ENCODE measurements around the gene RHOF.
"Not testable (repeated sequence)": the region's sequence is repeated elsewhere in the genome, so short reads cannot be mapped to it uniquely, and the experiment has no call there.

Gene RHOF

GRCh38 chr12:121773011-121773777 is 20.3 kb downstream of the RHOF start:
- peak; percentile 59 for DNase-seq

- no peak for DNase-seq
These were observed 22.5 kb downstream of the RHOF start for GRCh38 chr12:121770813-121771625.

- no peak for DNase-seq
These were observed 23.1 kb downstream of the RHOF start for GRCh38 chr12:121770388-121770787.

GRCh38 chr12:121769831-121770301 is 23.6 kb downstream of the RHOF start:
- DNase-seq: no peak

GRCh38 chr12:121769297-121769830 is 24.1 kb downstream of the RHOF start:
- DNase-seq: no peak

- peak; percentile 76 for DNase-seq
These were observed 25.9 kb downstream of the RHOF start for GRCh38 chr12:121767525-121768016.

- DNase-seq: peak; percentile 20
These were observed 27.0 kb downstream of the RHOF start for GRCh38 chr12:121766290-121767039.

GRCh38 chr12:121765573-121765972 is 27.9 kb downstream of the RHOF start:
- DNase-seq: peak; percentile 80

GRCh38 chr12:121764808-121765207 is 28.7 kb downstream of the RHOF start:
- no peak for DNase-seq

GRCh38 chr12:121762269-121762668 is 31.2 kb downstream of the RHOF start:
- DNase-seq: no peak

- DNase-seq: not testable (repeated sequence)
These were observed 35.0 kb downstream of the RHOF start for GRCh38 chr12:121758536-121758935.

GRCh38 chr12:121755591-121755990 is 37.9 kb downstream of the RHOF start:
- no peak for DNase-seq

- DNase-seq: no peak
These were observed 38.7 kb downstream of the RHOF start for GRCh38 chr12:121754836-121755235.

- DNase-seq: no peak
These were observed 39.6 kb downstream of the RHOF start for GRCh38 chr12:121753844-121754264.

- no peak for DNase-seq
These were observed 41.6 kb downstream of the RHOF start for GRCh38 chr12:121751749-121752351.

GRCh38 chr12:121751034-121751433 is 42.5 kb downstream of the RHOF start:
- DNase-seq: no peak

- DNase-seq: no peak
These were observed 43.0 kb downstream of the RHOF start for GRCh38 chr12:121750507-121750955.

- DNase-seq: no peak
These were observed 44.2 kb downstream of the RHOF start for GRCh38 chr12:121749267-121749666.

- DNase-seq: peak; percentile 70
These were observed 44.8 kb downstream of the RHOF start for GRCh38 chr12:121748571-121749265.

- no peak for DNase-seq
These were observed 45.3 kb downstream of the RHOF start for GRCh38 chr12:121748218-121748570.

- not testable (repeated sequence) for DNase-seq
These were observed 47.9 kb downstream of the RHOF start for GRCh38 chr12:121745545-121745944.

Data from fibroblast of skin of scalp (primary cell).